Activated naive CD8-positive, alpha-beta T cell treated with anti-CD3 and anti-CD28 coated beads, Interleukin-2, amount 10 ng/mL, durations not matched to agents 7 days and 5 days (primary cell): ENCODE results near the gene MREG. TPM values are rescaled to one million over a fixed set of nuclear protein-coding genes. Genes with fewer than 3 reads are reported as not detected.
"Not testable (repeated sequence)": the region's sequence is repeated elsewhere in the genome, so short reads cannot be mapped to it uniquely, and the experiment has no call there.

ENCODE experiments used
- ATAC-seq: fragments of 150-1000 bp; cut with Tn5 transposase; one replicate; pipeline ENCODE4 v1.10.0; 2021; ENCODE audit warnings: low read depth, moderate library complexity
- POLR2A ChIA-PET: fragments of 350-600 bp; sonication (Branson Sonifier 250); formaldehyde crosslinking; loops from one replicate; lab custom pipeline; 2021; ENCODE audit warnings: antibody characterized with exemption; lab: Charles Lee
- DNase-seq: peaks from one replicate; pipeline ENCODE4 v3.0.0; 2021
- H3K27ac Mint-ChIP-seq: one replicate; pipeline ENCODE4 v1.8.0; 2022; ENCODE audit warnings: mild to moderate bottlenecking, mixed read lengths
- H3K27me3 Mint-ChIP-seq: one replicate; pipeline ENCODE4 v1.8.0; 2022; ENCODE audit warnings: mild to moderate bottlenecking, moderate library complexity, mixed read lengths
- H3K36me3 Mint-ChIP-seq: one replicate; pipeline ENCODE4 v1.8.0; 2021; ENCODE audit warnings: mild to moderate bottlenecking, mixed read lengths
- H3K4me1 Mint-ChIP-seq: one replicate; pipeline ENCODE4 v1.8.0; 2021; ENCODE audit warnings: mixed read lengths
- H3K4me3 Mint-ChIP-seq: one replicate; pipeline ENCODE4 v1.8.0; 2022; ENCODE audit warnings: mild to moderate bottlenecking, moderate library complexity, mixed read lengths
- H3K9me3 Mint-ChIP-seq: one replicate; pipeline ENCODE4 v1.8.0; 2021; ENCODE audit warnings: mixed read lengths
- total RNA-seq, 2 experiments: library from RNA; stranded (reverse); gene quantifications; one replicate each; pipeline ENCODE4 v1.2.3, GENCODE V29; 2021

MREG gene
- total RNA-seq, 2 experiments from 2014 or later = 7.0 to 8.5 TPM

DNA sequence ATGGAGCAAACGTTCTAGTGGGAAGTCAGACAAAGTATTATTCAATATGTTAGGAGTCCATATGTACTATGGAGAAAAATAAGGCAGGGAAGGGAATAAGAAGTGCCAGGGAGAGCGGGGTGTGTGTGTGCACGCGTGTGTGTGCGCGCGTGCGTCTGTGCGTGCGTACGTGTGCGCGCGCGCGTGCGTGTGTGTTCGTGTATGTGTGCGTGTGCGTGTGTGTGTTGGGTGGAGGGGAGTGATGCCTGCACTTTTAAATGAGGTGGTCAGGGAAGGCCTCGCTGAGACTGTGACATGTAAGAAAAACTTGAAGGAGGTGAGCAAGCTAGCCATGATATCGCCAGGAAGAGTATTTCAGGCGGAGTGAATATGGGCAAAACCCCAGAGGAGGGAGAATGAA, 1.6 kb upstream of the MREG start:
- DNase-seq (no peak), ATAC-seq (no peak)
- no peak overlapping the region for H3K4me3 Mint-ChIP-seq
- no peaks in the 10 kb centered on the region for H3K27me3 Mint-ChIP-seq
- H3K36me3 Mint-ChIP-seq = peaks cover 3% of the 10 kb centered on the region
- peak overlapping the region; percentile 84 for H3K27ac Mint-ChIP-seq
- peaks cover 42% of the 10 kb centered on the region for H3K4me1 Mint-ChIP-seq
- POLR2A ChIA-PET = no interaction called here
- peaks cover 3% of the 10 kb centered on the region for H3K9me3 Mint-ChIP-seq

DNA sequence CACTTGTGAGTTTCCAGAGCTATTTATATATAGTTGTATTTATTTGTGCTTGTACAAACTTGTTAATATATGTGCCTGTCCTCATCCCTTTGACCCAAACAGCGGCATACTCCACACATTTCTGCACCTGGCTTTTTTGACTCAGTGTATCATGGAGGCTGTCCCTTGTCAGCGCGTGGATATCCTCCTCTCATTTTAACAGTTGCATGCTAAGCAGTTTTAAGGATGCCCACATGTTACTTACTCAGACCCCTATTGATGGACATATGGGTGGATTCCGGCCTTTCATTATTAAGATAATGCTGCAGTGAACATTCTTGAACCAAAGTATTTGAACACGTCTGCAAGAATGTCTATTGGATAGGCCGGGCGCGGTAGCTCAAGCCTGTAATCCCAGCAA, 655 bp upstream of the MREG start:
- DNase-seq (no peak), ATAC-seq (no peak)
- peaks cover 5% of the 10 kb centered on the region for H3K36me3 Mint-ChIP-seq
- peaks cover 3% of the 10 kb centered on the region for H3K9me3 Mint-ChIP-seq
- no peak overlapping the region for H3K27ac Mint-ChIP-seq
- POLR2A ChIA-PET = interaction anchor here (0.6 kb wide), 1 partner anchor 8 kb away, joined by 3 read pairs; no protein-coding TSS in a partner anchor
- peak overlapping the region; percentile 68 for H3K4me3 Mint-ChIP-seq
- H3K27me3 Mint-ChIP-seq = no peaks in the 10 kb centered on the region
- peaks cover 43% of the 10 kb centered on the region for H3K4me1 Mint-ChIP-seq

GRCh38 chr2:216012830-216013079, 596 bp downstream of the MREG start:
- no peaks in the 10 kb centered on the region for H3K9me3 Mint-ChIP-seq
- no peak for ATAC-seq
- H3K4me1 Mint-ChIP-seq = peaks cover 40% of the 10 kb centered on the region
- H3K27ac Mint-ChIP-seq = peak overlapping the region; percentile 48
- DNase-seq = no peak
- peaks cover 2% of the 10 kb centered on the region for H3K36me3 Mint-ChIP-seq
- H3K27me3 Mint-ChIP-seq = no peaks in the 10 kb centered on the region
- POLR2A ChIA-PET = interaction anchor here (0.6 kb wide), 1 partner anchor 264 kb away, joined by 3 read pairs; no protein-coding TSS in a partner anchor
- H3K4me3 Mint-ChIP-seq = peak overlapping the region; percentile 90

- peak overlapping the region; percentile 90 for H3K4me3 Mint-ChIP-seq
- ATAC-seq (no peak), DNase-seq (no peak)
- H3K27me3 Mint-ChIP-seq = no peaks in the 10 kb centered on the region
- H3K27ac Mint-ChIP-seq = peak overlapping the region; percentile 48
- POLR2A ChIA-PET = interaction anchor here (0.6 kb wide), 1 partner anchor 263 kb away, joined by 3 read pairs; no protein-coding TSS in a partner anchor
- peaks cover 2% of the 10 kb centered on the region for H3K36me3 Mint-ChIP-seq
- H3K9me3 Mint-ChIP-seq = no peaks in the 10 kb centered on the region
- peaks cover 36% of the 10 kb centered on the region for H3K4me1 Mint-ChIP-seq
These were observed 1.1 kb downstream of the MREG start for GRCh38 chr2:216012133-216012829.

- DNase-seq, ATAC-seq, H3K27me3 Mint-ChIP-seq, H3K36me3 Mint-ChIP-seq, H3K27ac Mint-ChIP-seq, POLR2A ChIA-PET, H3K9me3 Mint-ChIP-seq, H3K4me3 Mint-ChIP-seq: not testable (repeated sequence)
- H3K4me1 Mint-ChIP-seq = peaks cover 29% of the 10 kb centered on the region
These were observed 4.1 kb downstream of the MREG start for GRCh38 chr2:216009215-216009614.

DNA sequence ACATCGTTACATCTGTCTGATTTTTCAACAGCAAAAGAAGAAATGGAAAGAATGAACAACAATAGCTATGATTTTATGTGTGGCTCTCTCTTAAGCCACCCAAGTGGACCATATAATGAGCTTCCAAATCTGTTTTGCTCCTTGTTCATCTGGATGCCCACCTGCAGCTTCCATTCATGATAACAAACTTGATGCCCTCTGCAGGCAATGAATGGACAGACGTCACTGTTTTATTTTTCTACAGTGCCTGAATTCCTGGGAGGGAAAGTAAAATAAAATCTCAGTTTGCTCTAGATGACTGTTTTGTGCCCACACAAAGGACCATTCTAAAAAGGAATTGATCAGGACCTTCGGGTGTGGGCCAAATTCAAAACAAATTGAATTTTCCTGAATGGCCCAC, 5.0 kb downstream of the MREG start:
- H3K4me3 Mint-ChIP-seq = no peak overlapping the region
- peaks cover 3% of the 10 kb centered on the region for H3K36me3 Mint-ChIP-seq
- no peaks in the 10 kb centered on the region for H3K27me3 Mint-ChIP-seq
- DNase-seq = no peak
- no peak for ATAC-seq
- no peaks in the 10 kb centered on the region for H3K9me3 Mint-ChIP-seq
- H3K4me1 Mint-ChIP-seq = peaks cover 28% of the 10 kb centered on the region
- no peak overlapping the region for H3K27ac Mint-ChIP-seq
- POLR2A ChIA-PET = no interaction called here

- Mint-ChIP-seq H3K27me3 (no peaks in the 10 kb centered on the region), H3K9me3 (no peaks in the 10 kb centered on the region), H3K36me3 (peaks cover 3% of the 10 kb centered on the region), H3K4me1 (peaks cover 26% of the 10 kb centered on the region), H3K4me3 (peak overlapping the region; percentile 7), H3K27ac (peak overlapping the region; percentile 60)
- POLR2A ChIA-PET = interaction anchor here (0.6 to 0.8 kb wide), 3 partner anchors 7 to 11 kb away, joined by 3 to 4 read pairs (median 3); partner anchors contain the start of gene MREG
- ATAC-seq (peak; percentile 63), DNase-seq (peak; percentile 43)
These were observed 7.1 kb downstream of the MREG start for GRCh38 chr2:216006164-216006663.

GRCh38 chr2:216004697-216005283, 8.6 kb downstream of the MREG start:
- no peak overlapping the region for H3K27ac Mint-ChIP-seq
- POLR2A ChIA-PET = no interaction called here
- DNase-seq (no peak), ATAC-seq (no peak)
- peaks cover 2% of the 10 kb centered on the region for H3K36me3 Mint-ChIP-seq
- H3K27me3 Mint-ChIP-seq = no peaks in the 10 kb centered on the region
- H3K4me3 Mint-ChIP-seq = no peak overlapping the region
- H3K9me3 Mint-ChIP-seq = no peaks in the 10 kb centered on the region
- peaks cover 25% of the 10 kb centered on the region for H3K4me1 Mint-ChIP-seq

GRCh38 chr2:216003876-216004696, 9.3 kb downstream of the MREG start:
- H3K27me3 Mint-ChIP-seq = no peaks in the 10 kb centered on the region
- H3K27ac Mint-ChIP-seq = no peak overlapping the region
- peaks cover 2% of the 10 kb centered on the region for H3K36me3 Mint-ChIP-seq
- no peaks in the 10 kb centered on the region for H3K9me3 Mint-ChIP-seq
- no peak overlapping the region for H3K4me3 Mint-ChIP-seq
- H3K4me1 Mint-ChIP-seq = peaks cover 25% of the 10 kb centered on the region
- no peak for DNase-seq
- ATAC-seq = no peak
- POLR2A ChIA-PET = no interaction called here

GRCh38 chr2:216002693-216003092, 10.7 kb downstream of the MREG start:
- H3K36me3 Mint-ChIP-seq = peaks cover 2% of the 10 kb centered on the region
- DNase-seq (no peak), ATAC-seq (no peak)
- peaks cover 25% of the 10 kb centered on the region for H3K4me1 Mint-ChIP-seq
- no peak overlapping the region for H3K4me3 Mint-ChIP-seq
- no peaks in the 10 kb centered on the region for H3K9me3 Mint-ChIP-seq
- H3K27me3 Mint-ChIP-seq = no peaks in the 10 kb centered on the region
- POLR2A ChIA-PET = no interaction called here
- H3K27ac Mint-ChIP-seq = peak overlapping the region; percentile 73

DNA sequence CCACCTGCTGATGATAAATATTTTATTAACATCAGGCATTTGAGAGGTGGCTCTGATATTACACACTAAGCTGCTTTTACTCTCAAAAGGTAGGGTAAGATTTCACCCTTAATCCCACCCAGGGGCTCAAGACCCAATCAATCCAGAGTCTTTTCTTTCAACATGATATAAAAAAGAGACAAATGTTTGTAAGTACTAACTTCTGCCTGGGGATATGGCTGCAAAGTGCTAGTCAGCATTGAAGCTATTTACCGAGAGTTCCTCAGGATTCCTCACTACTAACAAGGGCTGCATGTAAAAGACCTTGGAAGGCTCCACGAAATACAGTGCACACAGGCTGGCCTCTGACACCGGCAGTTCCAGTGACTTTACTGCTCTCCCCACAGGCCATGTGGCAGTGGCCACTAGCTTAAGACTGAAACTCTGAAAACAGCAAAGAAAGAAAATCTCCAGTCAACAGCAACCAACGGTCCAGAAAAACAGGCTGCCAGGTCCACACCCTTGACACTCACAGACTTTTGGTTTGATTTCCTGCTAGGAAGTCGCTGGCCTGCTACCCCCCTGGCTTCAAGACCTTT, 11.2 kb downstream of the MREG start:
- Mint-ChIP-seq H3K27ac (peak overlapping the region; percentile 73), H3K27me3 (no peaks in the 10 kb centered on the region), H3K36me3 (peaks cover 5% of the 10 kb centered on the region), H3K9me3 (no peaks in the 10 kb centered on the region), H3K4me3 (no peak overlapping the region), H3K4me1 (peaks cover 29% of the 10 kb centered on the region)
- no peak for DNase-seq
- POLR2A ChIA-PET = no interaction called here
- ATAC-seq = no peak

- peaks cover 23% of the 10 kb centered on the region for H3K4me1 Mint-ChIP-seq
- ATAC-seq (no peak), DNase-seq (no peak)
- no peaks in the 10 kb centered on the region for H3K27me3 Mint-ChIP-seq
- no peaks in the 10 kb centered on the region for H3K9me3 Mint-ChIP-seq
- POLR2A ChIA-PET = no interaction called here
- peaks cover 5% of the 10 kb centered on the region for H3K36me3 Mint-ChIP-seq
- H3K27ac Mint-ChIP-seq = no peak overlapping the region
- no peak overlapping the region for H3K4me3 Mint-ChIP-seq
These were observed 11.9 kb downstream of the MREG start for GRCh38 chr2:216001216-216002100.
